HG03520 (cell line): ENCODE results near the gene SYT8.

Experiments
- ATAC-seq: cut with Tn5 transposase; IDR thresholded peaks from one replicate; pipeline ENCODE4 v1.9.1; 2021; ENCODE audit warnings: mild to moderate bottlenecking, moderate library complexity; ENCODE audit not compliant: unreplicated experiment

SYT8 gene

GRCh38 chr11:1844221-1845094 lies 9.7 kb downstream of the SYT8 start:
- no peak for ATAC-seq

DNA sequence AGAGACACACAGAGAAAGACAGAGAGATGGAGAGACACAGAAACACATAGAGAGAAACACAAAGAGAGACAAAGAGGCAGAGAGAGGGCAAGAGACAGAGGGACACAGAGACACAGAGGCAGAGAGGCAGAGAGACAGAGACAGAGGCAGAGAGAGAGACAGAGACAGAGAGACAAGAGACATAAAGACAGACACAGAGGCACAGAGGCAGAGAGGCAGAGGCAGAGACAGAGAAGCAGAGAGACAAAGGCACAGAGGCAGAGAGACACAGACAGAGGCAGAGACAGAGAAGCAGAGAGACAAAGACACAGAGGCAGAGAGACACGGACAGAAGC lies 10.3 kb downstream of the SYT8 start:
- no peak for ATAC-seq

DNA sequence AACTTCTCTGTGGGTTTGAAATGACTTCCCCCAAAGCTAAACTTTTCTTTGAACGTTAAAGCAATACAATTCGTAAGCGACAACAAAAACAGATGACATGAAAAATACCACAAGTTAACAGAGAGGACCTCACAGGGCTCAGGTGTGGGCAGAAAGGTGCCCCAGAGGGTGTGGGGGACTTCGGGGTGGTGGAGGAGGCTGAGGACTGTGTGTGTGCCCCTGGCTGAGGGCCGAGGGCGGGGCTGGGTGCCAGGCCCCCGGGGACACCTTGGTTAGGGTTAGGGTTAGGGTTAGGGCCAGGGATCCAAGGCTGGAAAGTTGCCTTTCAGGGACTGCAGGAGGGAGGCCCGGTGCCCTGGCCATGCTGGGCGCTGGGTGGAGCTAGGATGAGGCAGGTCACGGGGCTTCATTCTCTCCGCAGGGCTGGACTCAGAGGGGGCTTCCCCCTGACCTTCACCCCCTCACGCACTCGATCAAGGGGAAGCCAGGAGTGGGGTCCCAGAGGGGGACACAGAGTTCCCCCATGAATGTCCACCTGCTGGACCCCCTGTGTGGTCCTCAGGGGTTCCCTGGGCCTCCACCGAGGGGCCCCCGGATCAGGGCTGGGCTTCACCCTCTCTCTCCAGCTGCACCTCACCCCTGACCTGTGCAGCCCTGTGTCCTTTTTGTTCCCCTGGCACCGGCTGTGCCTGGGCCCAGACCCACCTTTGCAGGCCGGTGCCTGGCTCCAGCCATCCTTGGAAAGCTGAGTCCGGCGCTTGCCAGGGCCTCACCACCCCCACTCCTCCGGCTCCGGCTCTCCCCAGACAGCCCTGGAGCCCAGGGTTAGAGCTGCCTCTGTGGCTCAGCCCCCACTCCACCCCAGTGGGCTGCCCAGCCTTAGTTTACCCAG lies 11.0 kb downstream of the SYT8 start:
- ATAC-seq, result no peak

DNA sequence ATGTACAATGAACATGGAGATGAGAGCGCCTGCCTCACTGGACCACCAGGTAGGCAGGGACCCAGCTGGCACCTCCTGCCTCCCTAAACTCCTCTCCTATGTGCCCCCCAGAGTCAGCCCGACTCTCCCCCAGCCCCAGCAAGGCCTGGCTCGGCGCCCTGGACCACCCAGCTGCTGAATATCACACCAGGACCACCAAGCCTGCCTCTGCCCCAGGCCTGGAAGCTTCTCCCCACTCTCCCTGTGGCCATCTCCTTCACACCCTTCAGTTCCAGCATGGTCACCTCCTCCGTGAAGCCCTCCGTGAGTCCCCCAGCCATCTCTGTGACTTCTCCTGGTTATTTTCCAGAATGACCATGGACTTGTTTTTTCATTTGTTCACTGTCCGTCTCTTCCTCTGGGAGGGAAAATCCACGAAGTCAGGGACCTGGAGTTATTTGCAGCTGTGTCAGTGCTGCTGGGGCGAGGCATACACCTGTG lies 11.7 kb downstream of the SYT8 start:
- no peak for ATAC-seq

GRCh38 chr11:1847006-1847735 lies 12.4 kb downstream of the SYT8 start:
- no peak for ATAC-seq

DNA sequence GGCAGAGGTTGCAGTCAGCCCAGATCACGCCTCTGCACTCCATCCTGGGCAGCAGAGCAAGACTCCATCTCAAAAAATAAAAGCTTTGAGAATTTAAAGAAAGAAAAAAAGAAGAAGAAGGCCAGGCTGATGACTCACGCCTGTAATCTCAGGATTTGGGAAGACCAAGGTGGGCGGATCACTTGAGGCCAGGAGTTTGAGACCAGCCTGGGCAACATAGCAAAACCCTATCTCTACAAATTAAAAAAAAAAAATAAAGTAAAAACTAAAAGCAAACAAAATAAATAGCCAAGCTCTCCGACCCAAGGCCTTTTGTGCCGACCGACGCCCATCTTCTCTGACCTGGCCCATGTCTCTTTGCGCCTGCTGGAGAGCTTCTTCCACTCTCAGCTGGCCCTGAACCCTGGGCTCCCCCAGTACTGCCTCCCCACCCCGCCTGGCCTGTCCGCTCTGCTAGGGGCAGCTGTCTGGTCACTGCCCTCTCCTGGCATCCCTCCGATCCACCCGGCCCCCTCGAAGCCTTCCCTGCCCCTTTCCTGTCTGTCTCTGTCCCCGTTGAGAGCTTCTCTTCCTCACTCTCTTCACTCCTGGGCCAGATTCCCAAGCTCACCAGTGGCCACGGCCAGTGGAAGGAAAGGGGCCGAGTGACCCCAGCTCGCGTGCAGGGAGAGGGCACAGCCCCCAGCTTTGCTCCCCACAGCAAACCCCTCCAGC lies 13.3 kb downstream of the SYT8 start:
- ATAC-seq, result no peak

GRCh38 chr11:1848640-1849430 lies 14.0 kb downstream of the SYT8 start:
- ATAC-seq, result no peak

DNA sequence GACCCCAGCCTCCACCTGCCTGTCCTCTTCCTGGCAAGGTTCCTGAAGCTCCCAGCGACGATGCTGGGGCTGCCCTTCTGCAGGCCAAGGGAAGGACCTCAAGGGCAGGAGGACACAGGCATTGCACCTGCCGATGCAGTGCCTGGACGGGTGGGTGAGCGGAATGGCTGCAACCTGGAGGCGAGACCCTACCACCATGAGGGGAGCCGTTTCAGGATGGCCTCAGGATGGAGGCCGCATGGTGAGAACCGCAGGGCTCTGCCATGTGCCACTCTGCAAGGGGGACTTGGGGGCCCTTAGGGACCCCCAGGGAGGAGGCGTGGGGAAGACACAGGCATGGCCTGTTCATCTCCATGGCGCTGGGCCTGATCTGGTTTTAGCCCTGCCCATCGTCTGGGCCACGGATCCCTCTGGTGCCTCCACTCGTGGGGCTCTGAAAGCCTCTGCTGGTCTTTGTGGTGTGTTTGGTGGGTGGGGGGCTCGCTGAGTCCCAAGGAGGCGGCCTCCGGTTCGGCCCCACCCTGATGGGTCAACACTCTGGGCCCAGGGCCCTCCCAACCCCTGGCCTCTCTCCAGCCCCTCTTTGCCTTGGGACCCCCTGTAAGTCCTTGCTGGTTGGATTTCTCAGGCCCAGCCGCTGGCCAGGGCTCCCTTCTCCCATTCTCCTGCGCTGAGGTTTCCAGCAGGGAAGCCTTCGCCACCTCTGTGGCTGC lies 16.8 kb downstream of the SYT8 start:
- ATAC-seq, result no peak

DNA sequence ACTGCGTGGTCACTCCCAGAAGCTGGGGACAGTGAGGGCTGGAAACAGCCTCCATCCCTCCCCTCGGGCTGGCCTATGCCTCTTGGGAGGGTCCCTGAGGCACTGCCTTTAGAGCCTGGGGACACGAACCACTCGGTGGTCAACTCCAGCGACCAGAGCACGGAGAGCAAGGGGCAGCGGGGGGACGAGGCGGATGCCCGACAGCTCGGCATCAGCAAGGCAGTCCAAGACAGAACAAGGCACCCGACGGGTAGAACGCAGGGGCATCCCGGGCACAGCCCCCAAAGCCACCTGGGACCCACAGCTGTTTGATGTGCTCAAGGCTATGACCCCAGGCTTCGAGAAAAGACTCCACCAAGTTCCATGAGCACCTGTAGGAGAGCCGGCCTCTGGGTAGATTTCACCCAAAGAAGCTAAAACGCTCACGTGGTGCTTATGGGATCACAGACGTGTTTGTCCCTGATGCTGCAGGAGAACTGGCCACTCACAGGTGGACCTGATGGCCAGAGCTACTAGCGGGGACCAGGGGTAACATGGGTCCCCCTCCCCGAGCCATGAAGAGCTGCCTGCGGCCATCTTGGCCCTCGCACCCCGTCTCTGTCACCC lies 17.6 kb downstream of the SYT8 start:
- no peak for ATAC-seq

DNA sequence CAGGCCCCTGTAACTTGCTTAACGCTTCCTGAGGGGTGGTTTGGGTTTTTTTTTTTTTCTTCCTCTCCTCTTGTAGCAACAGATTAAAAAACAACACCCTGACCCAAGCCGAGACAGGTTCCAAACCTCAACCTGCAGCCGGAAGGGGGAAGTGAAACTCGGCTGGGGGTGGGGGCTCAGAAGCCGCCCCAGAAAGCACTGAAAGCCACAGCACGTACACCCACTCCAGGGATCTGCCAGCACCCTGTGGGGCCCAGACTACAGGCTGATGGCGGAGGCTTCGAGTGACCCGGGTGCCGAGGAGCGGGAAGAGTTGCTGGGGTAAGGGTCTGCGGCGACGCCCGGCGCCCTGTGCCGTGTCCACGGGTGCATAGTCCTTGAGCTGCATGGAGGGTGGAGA lies 18.1 kb downstream of the SYT8 start, which contains the start of gene LSP1:
LSP1 (plus strand) TSS at position 208 of the 400 bp plus-strand sequence; CDS start at position 269, 61 bp downstream.
- ATAC-seq, result peak; percentile 41

DNA sequence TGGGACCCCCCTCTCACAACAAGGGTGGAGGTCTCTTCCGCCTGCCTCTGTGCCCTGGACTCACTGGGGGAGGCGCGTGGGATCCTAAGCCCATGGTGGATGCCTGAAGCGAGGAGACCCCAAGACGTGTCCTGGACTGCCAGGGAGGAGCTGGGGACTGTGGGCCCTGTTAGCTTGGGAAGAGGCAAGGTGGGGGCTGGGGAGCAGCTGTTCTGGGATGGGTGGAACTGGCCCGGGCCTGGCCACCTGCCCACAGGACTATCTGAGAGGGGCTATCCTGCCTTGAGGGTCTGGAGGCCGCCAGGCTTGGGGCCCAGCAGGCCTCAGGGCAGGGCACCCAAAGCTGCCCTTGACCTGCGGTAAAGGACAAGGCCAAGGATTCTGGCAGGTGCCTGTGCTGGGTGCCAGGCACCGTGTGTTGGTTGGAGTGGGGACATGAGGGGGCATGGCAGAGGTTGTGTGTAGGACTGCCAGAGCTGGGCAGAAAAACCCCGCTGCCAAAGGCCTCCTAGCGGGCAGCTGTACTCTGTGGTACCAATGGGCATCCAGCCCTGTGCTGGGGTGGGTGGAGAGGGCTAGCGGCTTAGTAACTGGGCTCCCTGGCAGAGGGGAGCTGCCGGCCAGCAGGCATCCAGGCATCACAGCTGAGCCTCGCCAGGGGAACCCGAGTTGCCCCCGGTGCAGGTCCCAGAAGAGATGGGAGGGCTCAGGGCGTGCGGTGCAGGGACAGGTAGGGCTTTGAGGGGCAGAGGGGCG lies 18.8 kb downstream of the SYT8 start:
- no peak for ATAC-seq

- no peak for ATAC-seq
These were observed 19.6 kb downstream of the SYT8 start for GRCh38 chr11:1854132-1854948.

- ATAC-seq, result no peak
These were observed 20.4 kb downstream of the SYT8 start for GRCh38 chr11:1854949-1855885.

DNA sequence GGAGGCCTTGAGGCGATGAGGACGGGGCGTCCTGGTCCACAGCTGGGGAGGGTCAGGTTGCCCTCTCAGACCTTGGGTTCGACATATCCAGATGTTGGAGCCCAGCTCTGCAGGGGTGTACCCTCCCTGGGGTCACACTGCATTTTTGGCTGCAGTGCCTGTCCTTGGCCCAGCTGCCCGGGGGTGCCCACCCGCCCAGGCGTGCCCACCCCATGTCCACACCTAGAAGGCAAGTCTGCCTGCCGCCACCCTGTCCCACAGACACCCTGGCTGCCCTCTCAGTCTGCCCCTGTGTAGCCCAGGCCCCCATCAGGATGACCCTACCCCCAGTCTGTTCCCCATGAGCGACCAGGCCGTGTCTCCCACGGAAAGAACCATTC lies 21.1 kb downstream of the SYT8 start:
- ATAC-seq, result no peak

GRCh38 chr11:1856306-1857005 lies 21.7 kb downstream of the SYT8 start:
- ATAC-seq, result no peak
